ENCODE data around the gene PPP1R2C.

GRCh38 chrX:42739741-42740140 is 38.2 kb downstream of the PPP1R2C start:
- TF ChIP-seq, protein P1, sequence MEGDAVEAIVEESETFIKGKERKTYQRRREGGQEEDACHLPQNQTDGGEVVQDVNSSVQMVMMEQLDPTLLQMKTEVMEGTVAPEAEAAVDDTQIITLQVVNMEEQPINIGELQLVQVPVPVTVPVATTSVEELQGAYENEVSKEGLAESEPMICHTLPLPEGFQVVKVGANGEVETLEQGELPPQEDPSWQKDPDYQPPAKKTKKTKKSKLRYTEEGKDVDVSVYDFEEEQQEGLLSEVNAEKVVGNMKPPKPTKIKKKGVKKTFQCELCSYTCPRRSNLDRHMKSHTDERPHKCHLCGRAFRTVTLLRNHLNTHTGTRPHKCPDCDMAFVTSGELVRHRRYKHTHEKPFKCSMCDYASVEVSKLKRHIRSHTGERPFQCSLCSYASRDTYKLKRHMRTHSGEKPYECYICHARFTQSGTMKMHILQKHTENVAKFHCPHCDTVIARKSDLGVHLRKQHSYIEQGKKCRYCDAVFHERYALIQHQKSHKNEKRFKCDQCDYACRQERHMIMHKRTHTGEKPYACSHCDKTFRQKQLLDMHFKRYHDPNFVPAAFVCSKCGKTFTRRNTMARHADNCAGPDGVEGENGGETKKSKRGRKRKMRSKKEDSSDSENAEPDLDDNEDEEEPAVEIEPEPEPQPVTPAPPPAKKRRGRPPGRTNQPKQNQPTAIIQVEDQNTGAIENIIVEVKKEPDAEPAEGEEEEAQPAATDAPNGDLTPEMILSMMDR (optimal IDR thresholded peaks at IDR 0.05 in 1 of 3, IDR thresholded peaks at IDR 0.05 in 1 of 3, conservative IDR thresholded peaks at IDR 0.05 in 1 of 3; ENCODE audit: extremely low read depth in 1 of 3, insufficient read depth in 2 of 3, low read length in 3 of 3): no peak
- TF ChIP-seq EZH2 (IDR thresholded peaks at IDR 0.05; ENCODE audit: low read length): no peak

Data from keratinocyte (primary cell).